Activated T-cell treated with anti-CD3 and anti-CD28 coated beads, Interleukin-2, amount 50 U/mL, for 24 hours (primary cell): Measurements from ENCODE around the gene MACROD2.

Experiments
- DNase-seq: peaks from one replicate; pipeline ENCODE4 v3.0.0-alpha.2; 2020
- H3K27ac Mint-ChIP-seq: 2 replicates; pipeline ENCODE4 v1.8.0; 2020; ENCODE audit warnings: mild to moderate bottlenecking, mixed read lengths
- H3K27me3 Mint-ChIP-seq: 2 replicates; pipeline ENCODE4 v1.8.0; 2020; ENCODE audit warnings: mixed read lengths
- H3K36me3 Mint-ChIP-seq: 2 replicates; pipeline ENCODE4 v1.8.0; 2020; ENCODE audit warnings: low read depth, mixed read lengths
- H3K4me1 Mint-ChIP-seq: 2 replicates; pipeline ENCODE4 v1.8.0; 2020; ENCODE audit warnings: low read depth, mixed read lengths
- H3K4me3 Mint-ChIP-seq: 2 replicates; pipeline ENCODE4 v1.8.0; 2020; ENCODE audit warnings: mild to moderate bottlenecking, moderate library complexity, mixed read lengths
- H3K9me3 Mint-ChIP-seq: 2 replicates; pipeline ENCODE4 v1.8.0; 2020; ENCODE audit warnings: mixed read lengths

MACROD2 gene

DNA sequence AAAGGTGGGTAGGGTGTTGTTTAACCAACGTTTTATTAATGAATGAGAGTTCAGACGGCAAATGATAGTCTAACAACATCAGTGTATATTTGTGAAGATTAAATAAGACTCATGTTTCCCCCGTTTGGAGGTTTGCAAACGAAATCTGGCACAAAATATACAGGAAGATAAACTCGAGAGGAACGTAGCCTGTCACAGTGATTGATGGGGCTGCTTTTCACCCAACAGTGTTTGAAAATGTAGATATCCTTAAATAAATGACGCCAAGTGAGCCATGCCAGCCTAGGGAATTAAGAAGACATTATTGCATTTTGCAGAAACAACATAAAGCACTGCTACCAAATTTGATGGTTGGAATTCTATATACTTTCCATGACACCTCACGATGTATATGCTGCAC, 1038.6 kb downstream of the MACROD2 start:
- DNase-seq = no peak
- H3K27ac Mint-ChIP-seq = no peak overlapping the region
- no peaks in the 10 kb centered on the region for H3K36me3 Mint-ChIP-seq
- H3K4me1 Mint-ChIP-seq = no peaks in the 10 kb centered on the region
- no peak overlapping the region for H3K4me3 Mint-ChIP-seq
- peaks cover 17% of the 10 kb centered on the region for H3K9me3 Mint-ChIP-seq
- no peaks in the 10 kb centered on the region for H3K27me3 Mint-ChIP-seq

DNA sequence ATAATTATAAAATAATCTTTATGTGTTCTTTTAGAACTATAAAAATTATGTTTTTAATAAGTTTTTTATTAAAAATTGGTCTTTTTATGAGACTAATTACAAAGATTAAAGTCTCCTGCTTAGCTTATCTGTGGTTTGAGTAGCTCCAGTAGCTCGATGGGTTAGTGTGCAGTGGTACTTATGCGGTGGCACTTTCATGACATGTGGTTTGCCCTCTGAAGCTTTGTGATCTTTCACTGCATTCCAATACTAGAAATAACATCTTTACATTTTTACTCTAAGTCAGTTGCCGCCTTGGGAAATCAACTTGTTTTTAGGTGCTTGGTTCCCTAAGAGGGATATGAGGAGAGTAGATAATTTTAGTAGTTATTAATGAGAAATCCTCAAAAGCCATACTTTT, 1041.6 kb downstream of the MACROD2 start:
- peaks cover 17% of the 10 kb centered on the region for H3K9me3 Mint-ChIP-seq
- no peak for DNase-seq
- H3K36me3 Mint-ChIP-seq = no peaks in the 10 kb centered on the region
- H3K27me3 Mint-ChIP-seq = no peaks in the 10 kb centered on the region
- H3K4me3 Mint-ChIP-seq = no peak overlapping the region
- H3K27ac Mint-ChIP-seq = no peak overlapping the region
- no peaks in the 10 kb centered on the region for H3K4me1 Mint-ChIP-seq

DNA sequence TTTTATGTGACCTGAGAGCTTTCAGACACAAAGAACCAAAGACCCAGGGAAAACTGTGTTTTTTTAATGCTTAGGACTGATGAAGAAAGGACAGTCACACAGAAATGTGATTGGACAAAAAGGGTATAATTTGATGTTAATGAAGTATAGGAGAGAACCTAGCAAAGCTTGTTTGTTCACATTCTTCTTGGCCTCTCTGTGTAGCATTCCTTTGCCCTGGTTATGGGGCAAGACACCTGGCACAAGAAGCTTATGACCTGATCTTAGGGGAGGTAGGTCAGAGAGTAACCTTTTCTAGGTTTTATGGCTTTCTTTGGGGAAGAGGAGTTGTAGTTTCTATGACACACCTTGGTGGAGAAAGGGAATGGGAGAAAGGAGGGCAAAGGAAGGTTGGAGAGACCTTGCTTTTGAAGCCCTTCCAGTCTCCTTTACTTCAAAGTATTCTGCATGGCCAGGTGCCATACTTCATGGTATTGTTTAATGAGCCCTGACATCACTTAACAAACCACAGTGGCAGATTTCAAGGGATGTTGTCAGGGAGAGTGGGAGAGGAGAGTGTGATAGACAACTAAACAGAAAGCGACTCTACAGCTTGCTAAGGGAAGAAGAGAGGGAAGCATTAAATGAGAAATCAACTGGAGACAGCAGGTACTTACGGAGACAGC, 1043.9 kb downstream of the MACROD2 start:
- no peaks in the 10 kb centered on the region for H3K4me1 Mint-ChIP-seq
- H3K27ac Mint-ChIP-seq = no peak overlapping the region
- no peak overlapping the region for H3K4me3 Mint-ChIP-seq
- peaks cover 16% of the 10 kb centered on the region for H3K9me3 Mint-ChIP-seq
- H3K27me3 Mint-ChIP-seq = no peaks in the 10 kb centered on the region
- DNase-seq = no peak
- H3K36me3 Mint-ChIP-seq = no peaks in the 10 kb centered on the region

GRCh38 chr20:15042723-15043122, 1047.4 kb downstream of the MACROD2 start:
- H3K36me3 Mint-ChIP-seq = no peaks in the 10 kb centered on the region
- peaks cover 14% of the 10 kb centered on the region for H3K9me3 Mint-ChIP-seq
- no peak for DNase-seq
- H3K4me1 Mint-ChIP-seq = no peaks in the 10 kb centered on the region
- no peak overlapping the region for H3K4me3 Mint-ChIP-seq
- H3K27ac Mint-ChIP-seq = no peak overlapping the region
- H3K27me3 Mint-ChIP-seq = no peaks in the 10 kb centered on the region

GRCh38 chr20:15045246-15045645, 1049.9 kb downstream of the MACROD2 start:
- H3K4me1 Mint-ChIP-seq = no peaks in the 10 kb centered on the region
- no peak for DNase-seq
- no peaks in the 10 kb centered on the region for H3K36me3 Mint-ChIP-seq
- H3K9me3 Mint-ChIP-seq = peaks cover 13% of the 10 kb centered on the region
- no peak overlapping the region for H3K27ac Mint-ChIP-seq
- no peak overlapping the region for H3K4me3 Mint-ChIP-seq
- no peaks in the 10 kb centered on the region for H3K27me3 Mint-ChIP-seq

DNA sequence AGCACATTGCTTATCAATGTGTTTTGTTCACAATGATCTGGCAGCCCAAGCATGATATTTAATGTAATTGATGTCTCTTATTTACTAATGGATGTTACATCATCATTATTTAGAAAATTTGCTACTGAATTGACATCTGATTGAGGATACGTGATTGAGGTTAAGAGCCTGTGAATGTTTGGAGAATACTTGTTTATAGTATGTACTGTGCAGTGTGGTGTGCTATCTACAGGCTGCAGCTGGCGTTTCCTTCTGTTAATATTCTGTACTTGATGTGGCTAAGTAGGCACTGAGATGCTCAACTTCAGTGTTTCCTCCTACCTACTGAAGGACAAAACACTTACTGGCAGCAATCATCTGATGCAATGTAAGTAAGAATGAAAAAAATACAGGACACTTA, 1051.7 kb downstream of the MACROD2 start:
- H3K9me3 Mint-ChIP-seq = peaks cover 13% of the 10 kb centered on the region
- no peaks in the 10 kb centered on the region for H3K36me3 Mint-ChIP-seq
- DNase-seq = no peak
- H3K4me1 Mint-ChIP-seq = no peaks in the 10 kb centered on the region
- H3K27me3 Mint-ChIP-seq = no peaks in the 10 kb centered on the region
- no peak overlapping the region for H3K4me3 Mint-ChIP-seq
- H3K27ac Mint-ChIP-seq = no peak overlapping the region

DNA sequence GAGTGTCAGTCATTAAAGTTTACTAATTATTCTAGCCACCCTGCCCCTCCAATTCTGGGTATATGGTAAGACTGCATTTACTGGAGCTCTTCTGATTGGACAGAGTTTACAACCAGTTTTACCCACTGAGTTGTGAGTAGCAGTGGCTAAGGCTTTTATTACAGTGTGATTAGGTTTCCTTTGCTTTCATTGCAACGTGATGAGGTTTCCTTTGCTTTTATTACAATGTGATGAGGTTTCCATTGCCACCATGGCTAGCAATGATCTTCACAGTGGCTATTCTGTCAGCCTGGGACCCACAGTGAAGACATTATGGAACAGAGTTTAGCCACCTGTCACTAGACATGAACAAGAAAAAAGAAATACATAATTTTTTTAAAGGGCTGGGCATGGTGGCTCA, 1052.3 kb downstream of the MACROD2 start:
- H3K4me1 Mint-ChIP-seq = no peaks in the 10 kb centered on the region
- no peak overlapping the region for H3K27ac Mint-ChIP-seq
- H3K9me3 Mint-ChIP-seq = peaks cover 8% of the 10 kb centered on the region
- H3K36me3 Mint-ChIP-seq = no peaks in the 10 kb centered on the region
- no peaks in the 10 kb centered on the region for H3K27me3 Mint-ChIP-seq
- DNase-seq = no peak
- no peak overlapping the region for H3K4me3 Mint-ChIP-seq

DNA sequence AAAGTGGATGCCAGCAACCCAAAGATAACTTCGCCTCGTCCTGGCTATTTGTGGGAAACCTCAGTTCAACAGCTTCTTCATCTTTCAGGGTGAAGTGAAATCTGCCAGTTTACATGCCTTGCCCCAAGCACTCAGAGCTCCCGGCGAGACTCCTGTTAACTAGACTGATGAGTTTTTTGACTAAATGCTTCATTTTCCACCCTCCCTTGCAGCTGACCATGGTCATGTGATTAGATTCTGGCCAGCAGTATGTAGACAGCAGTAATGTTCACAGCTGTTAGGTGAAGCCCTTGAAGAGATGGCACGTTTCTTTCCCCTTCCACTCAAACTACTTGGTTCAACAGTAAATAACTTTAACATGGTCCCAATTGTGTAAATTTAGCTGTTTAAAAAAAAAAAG, 1060.9 kb downstream of the MACROD2 start:
- Mint-ChIP-seq H3K9me3 (peaks cover 4% of the 10 kb centered on the region), H3K27ac (no peak overlapping the region), H3K36me3 (no peaks in the 10 kb centered on the region), H3K4me1 (no peaks in the 10 kb centered on the region), H3K4me3 (no peak overlapping the region), H3K27me3 (no peaks in the 10 kb centered on the region)
- no peak for DNase-seq

DNA sequence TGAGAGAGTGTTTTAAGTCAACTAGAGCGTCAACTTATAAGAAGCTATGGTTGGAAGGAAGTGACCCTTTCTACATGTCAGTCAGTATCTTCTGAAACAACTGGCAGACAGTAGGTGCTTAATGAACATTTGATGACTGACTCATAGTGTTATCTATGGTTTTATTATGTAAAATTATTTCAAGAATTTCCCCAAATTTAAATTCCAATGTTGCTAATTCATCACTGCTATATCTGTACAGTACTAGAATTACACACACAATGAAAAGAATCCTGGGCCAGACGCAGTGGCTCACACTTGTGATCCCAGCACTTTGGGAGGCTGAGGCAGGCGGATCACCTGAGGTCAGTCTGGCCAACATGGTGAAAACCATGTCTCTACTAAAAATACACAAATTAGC, 1063.5 kb downstream of the MACROD2 start:
- peaks cover 6% of the 10 kb centered on the region for H3K9me3 Mint-ChIP-seq
- H3K36me3 Mint-ChIP-seq = no peaks in the 10 kb centered on the region
- H3K27ac Mint-ChIP-seq = no peak overlapping the region
- no peak overlapping the region for H3K4me3 Mint-ChIP-seq
- H3K4me1 Mint-ChIP-seq = no peaks in the 10 kb centered on the region
- H3K27me3 Mint-ChIP-seq = no peaks in the 10 kb centered on the region
- no peak for DNase-seq

- H3K27ac Mint-ChIP-seq = no peak overlapping the region
- H3K4me1 Mint-ChIP-seq = no peaks in the 10 kb centered on the region
- H3K36me3 Mint-ChIP-seq = no peaks in the 10 kb centered on the region
These were observed 1064.1 kb downstream of the MACROD2 start for GRCh38 chr20:15059438-15059837.

DNA sequence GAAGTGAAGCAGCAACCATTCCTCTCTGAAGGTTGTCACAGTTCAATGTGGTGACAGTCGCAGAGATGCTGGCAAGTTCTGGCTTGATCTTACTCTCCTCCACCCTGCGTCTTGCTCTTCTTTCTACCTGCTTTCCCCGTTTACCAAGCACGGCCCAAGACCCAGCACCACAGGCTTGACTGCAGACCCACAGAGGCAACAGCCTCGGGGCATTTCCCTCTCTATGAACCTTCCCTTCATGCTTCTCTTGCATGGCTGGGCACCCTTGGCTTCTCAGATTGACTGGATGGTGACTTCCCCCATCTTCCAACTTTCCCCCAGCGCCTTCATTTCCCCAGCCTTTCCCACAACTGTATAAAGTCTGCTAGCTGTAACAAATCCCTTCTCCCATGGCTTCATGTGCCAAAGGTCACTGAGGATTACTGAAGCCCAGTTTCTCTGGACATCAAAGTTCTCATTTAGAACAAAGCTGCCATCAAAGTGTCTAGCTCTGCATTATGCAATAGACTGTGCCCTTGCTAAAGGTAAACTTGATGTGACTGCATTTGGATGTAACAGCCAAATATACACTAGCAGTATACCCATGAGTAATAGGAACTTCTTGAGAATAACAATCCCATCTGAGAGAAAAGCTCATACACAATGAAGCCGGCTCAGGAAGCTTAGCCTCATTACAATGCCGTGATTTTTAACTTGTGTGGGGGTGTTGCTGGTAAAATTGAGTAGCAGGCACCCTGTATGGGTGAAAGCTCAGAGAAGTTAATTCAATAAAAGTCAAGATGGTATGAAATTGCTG, 1065.1 kb downstream of the MACROD2 start:
- Mint-ChIP-seq H3K4me3 (no peak overlapping the region), H3K9me3 (peaks cover 4% of the 10 kb centered on the region), H3K27ac (no peak overlapping the region), H3K4me1 (no peaks in the 10 kb centered on the region), H3K27me3 (no peaks in the 10 kb centered on the region), H3K36me3 (no peaks in the 10 kb centered on the region)
- no peak for DNase-seq

More at GRCh38 chr20:15059438-15059837, 1064.1 kb downstream of the MACROD2 start:
- Mint-ChIP-seq H3K27me3 (no peaks in the 10 kb centered on the region), H3K9me3 (peaks cover 6% of the 10 kb centered on the region), H3K4me3 (no peak overlapping the region)
- DNase-seq = no peak

DNA sequence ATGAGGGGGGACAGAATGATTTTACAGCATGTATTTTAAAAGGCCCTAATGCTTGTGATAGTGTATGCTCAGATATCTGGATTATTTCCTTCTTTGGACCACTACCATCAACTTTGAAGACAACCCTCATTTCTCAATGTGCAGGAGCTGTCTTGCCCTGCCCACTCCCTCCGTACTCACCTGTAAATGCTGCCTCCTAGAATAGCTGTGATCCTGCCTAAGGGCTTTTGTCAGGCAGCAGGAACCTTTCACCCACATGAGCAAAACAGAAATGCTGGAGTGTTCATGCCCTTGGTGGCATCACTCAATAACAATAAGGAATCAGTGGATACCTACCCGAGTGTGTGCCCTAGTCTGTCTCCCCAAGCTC, 1065.7 kb downstream of the MACROD2 start:
- H3K4me3 Mint-ChIP-seq = no peak overlapping the region
- no peak overlapping the region for H3K27ac Mint-ChIP-seq
- H3K36me3 Mint-ChIP-seq = no peaks in the 10 kb centered on the region
- peaks cover 4% of the 10 kb centered on the region for H3K9me3 Mint-ChIP-seq
- no peak for DNase-seq
- H3K4me1 Mint-ChIP-seq = no peaks in the 10 kb centered on the region
- no peaks in the 10 kb centered on the region for H3K27me3 Mint-ChIP-seq

DNA sequence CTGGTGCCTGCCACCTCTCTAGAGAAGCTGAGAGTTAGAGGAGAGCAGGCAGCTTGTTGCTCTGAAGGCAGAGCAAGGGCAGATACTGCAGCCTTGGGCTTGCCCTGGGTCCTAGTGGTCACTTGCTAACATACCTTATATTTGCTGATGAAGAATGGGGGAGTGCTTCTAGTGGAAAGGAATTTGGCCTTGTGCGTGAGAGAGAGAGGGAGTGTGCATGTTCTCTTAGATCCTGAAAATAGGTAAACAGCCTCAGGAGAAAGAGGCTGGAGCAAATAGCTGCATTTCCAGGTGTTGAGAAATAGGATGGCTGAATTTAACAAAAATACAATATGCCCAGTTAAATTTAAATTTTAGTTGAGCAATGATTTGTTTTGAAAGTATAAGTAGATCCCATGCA, 1066.6 kb downstream of the MACROD2 start:
- H3K27me3 Mint-ChIP-seq = no peaks in the 10 kb centered on the region
- no peaks in the 10 kb centered on the region for H3K4me1 Mint-ChIP-seq
- H3K9me3 Mint-ChIP-seq = peaks cover 4% of the 10 kb centered on the region
- no peak overlapping the region for H3K27ac Mint-ChIP-seq
- no peak for DNase-seq
- no peak overlapping the region for H3K4me3 Mint-ChIP-seq
- no peaks in the 10 kb centered on the region for H3K36me3 Mint-ChIP-seq

- H3K27me3 Mint-ChIP-seq = no peaks in the 10 kb centered on the region
- no peaks in the 10 kb centered on the region for H3K4me1 Mint-ChIP-seq
- H3K4me3 Mint-ChIP-seq = no peak overlapping the region
- DNase-seq = no peak
- H3K36me3 Mint-ChIP-seq = no peaks in the 10 kb centered on the region
- no peak overlapping the region for H3K27ac Mint-ChIP-seq
- H3K9me3 Mint-ChIP-seq = peaks cover 4% of the 10 kb centered on the region
These were observed 1067.8 kb downstream of the MACROD2 start for GRCh38 chr20:15063081-15063480.

DNA sequence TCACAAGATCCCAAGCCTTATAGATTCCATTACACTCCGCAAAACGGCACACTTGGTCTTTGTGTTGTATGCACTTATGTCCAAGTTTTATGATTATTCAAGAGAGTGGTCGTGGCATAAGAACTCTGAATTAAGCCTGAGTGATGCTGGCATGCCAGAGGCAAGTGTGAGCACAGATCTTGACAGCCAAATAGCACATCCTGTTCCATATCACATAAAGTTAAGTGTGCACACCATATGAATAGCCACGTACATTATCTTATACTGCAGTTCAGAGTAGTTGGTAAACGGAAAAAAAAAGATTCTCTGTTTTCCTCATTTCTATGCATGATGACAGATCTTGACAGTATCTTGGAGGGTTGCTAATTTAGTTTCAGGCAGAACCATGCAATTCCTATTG, 1069.4 kb downstream of the MACROD2 start:
- Mint-ChIP-seq H3K27me3 (no peaks in the 10 kb centered on the region), H3K27ac (no peak overlapping the region), H3K9me3 (peaks cover 4% of the 10 kb centered on the region), H3K36me3 (no peaks in the 10 kb centered on the region), H3K4me1 (no peaks in the 10 kb centered on the region), H3K4me3 (no peak overlapping the region)
- DNase-seq = no peak
